GM23338 (cell line): ENCODE data around the gene SORCS2. TPM values are rescaled to one million over a fixed set of nuclear protein-coding genes. Genes with fewer than 3 reads are reported as not detected.

Experiments used
- ATAC-seq: fragments of 200-7000 bp; cut with Tn5 transposase; 3 replicates; pipeline ENCODE4 v1.9.1; 2020
- DNase-seq: peaks from one replicate; pipeline ENCODE4 v3.0.0-alpha.2; 2015; ENCODE audit warnings: low spot score
- H2AFZ ChIP-seq: fragments of 200-600 bp; sonication (generic); 2 replicates; pipeline ENCODE4 v1.8.0; 2016; ENCODE audit warnings: antibody characterized with exemption, mild to moderate bottlenecking, moderate library complexity
- H3F3A ChIP-seq: fragments of 200-600 bp; sonication (generic); replicated peaks from 2 replicates; pipeline ENCODE4 v1.8.0; 2017; ENCODE audit warnings: antibody characterized with exemption, mixed run types, low read depth
- H3K27ac ChIP-seq: fragments of 200-600 bp; sonication (generic); 2 replicates; pipeline ENCODE4 v1.6.1; 2016; ENCODE audit warnings: low read depth
- H3K27me3 ChIP-seq: fragments of 200-600 bp; sonication (generic); 2 replicates; pipeline ENCODE4 v1.8.0; 2016; ENCODE audit warnings: mild to moderate bottlenecking, mixed run types, moderate library complexity; ENCODE audit not compliant: insufficient read depth
- H3K36me3 ChIP-seq: fragments of 200-600 bp; sonication (generic); 2 replicates; pipeline ENCODE4 v1.8.0; 2016; ENCODE audit warnings: mild to moderate bottlenecking; ENCODE audit not compliant: insufficient read depth
- H3K4me1 ChIP-seq: fragments of 200-600 bp; sonication (generic); 2 replicates; pipeline ENCODE4 v1.8.0; 2016; ENCODE audit warnings: mild to moderate bottlenecking, moderate library complexity; ENCODE audit not compliant: insufficient read depth
- H3K4me2 ChIP-seq: fragments of 200-600 bp; sonication (generic); 2 replicates; pipeline ENCODE4 v1.7.1; 2017; ENCODE audit warnings: mixed run types
- H3K4me3 ChIP-seq: fragments of 200-600 bp; sonication (generic); 2 replicates; pipeline ENCODE4 v1.6.1; 2016; ENCODE audit warnings: mixed run types
- H3K79me2 ChIP-seq: fragments of 200-600 bp; sonication (generic); replicated peaks from 2 replicates; pipeline ENCODE4 v1.8.0; 2017; ENCODE audit warnings: mild to moderate bottlenecking; ENCODE audit not compliant: insufficient read depth
- H3K9me2 ChIP-seq: fragments of 200-600 bp; sonication (generic); 2 replicates; pipeline ENCODE4 v1.8.0; 2017; ENCODE audit not compliant: insufficient read depth
- H4K20me1 ChIP-seq: fragments of 200-600 bp; sonication (generic); replicated peaks from 2 replicates; pipeline ENCODE4 v1.8.0; 2017; ENCODE audit warnings: mild to moderate bottlenecking; ENCODE audit not compliant: insufficient read depth
- H3K27ac Mint-ChIP-seq: 2 replicates; pipeline ENCODE4 v1.8.0; 2020; ENCODE audit warnings: inconsistent platforms, mild to moderate bottlenecking, moderate library complexity, mixed read lengths
- H3K27me3 Mint-ChIP-seq: 3 replicates; pipeline ENCODE4 v1.8.0; 2022; ENCODE audit warnings: low read depth, mild to moderate bottlenecking, moderate library complexity, mixed read lengths, inconsistent platforms; ENCODE audit not compliant: insufficient read depth, poor library complexity
- H3K36me3 Mint-ChIP-seq: 3 replicates; pipeline ENCODE4 v1.8.0; 2021; ENCODE audit warnings: low read depth, mild to moderate bottlenecking, inconsistent platforms, moderate library complexity, mixed read lengths
- H3K4me1 Mint-ChIP-seq: 3 replicates; pipeline ENCODE4 v1.8.0; 2020; ENCODE audit warnings: mild to moderate bottlenecking, inconsistent platforms, mixed read lengths
- H3K4me3 Mint-ChIP-seq: 3 replicates; pipeline ENCODE4 v1.8.0; 2021; ENCODE audit warnings: moderate library complexity, mild to moderate bottlenecking, inconsistent platforms, mixed read lengths
- H3K9me3 Mint-ChIP-seq: 3 replicates; pipeline ENCODE4 v1.8.0; 2020; ENCODE audit warnings: moderate library complexity, mild to moderate bottlenecking, inconsistent platforms, mixed read lengths
- CREB1 ChIP-seq: fragments of 250-450 bp; sonication (Bioruptor Pico); IDR thresholded peaks from 2 replicates; pipeline ENCODE4 v1.5.0; 2020; ENCODE audit warnings: low read depth, mild to moderate bottlenecking, moderate library complexity
- CTCF ChIP-seq, 2 experiments: fragments of 200-600 bp in 1 of 2; sonication (generic) in 1 of 2; conservative IDR thresholded peaks; 2 replicates each; pipeline versions ENCODE4 v1.5.1 to v1.6.1; 2016 to 2017; ENCODE audit warnings: antibody characterized with exemption in 2 of 2, low read depth in 2 of 2, mild to moderate bottlenecking in 2 of 2, moderate library complexity in 1 of 2
- EZH2 ChIP-seq: fragments of 200-600 bp; sonication (generic); IDR thresholded peaks from one replicate; pipeline ENCODE4 v1.8.0; 2017; ENCODE audit warnings: antibody characterized with exemption, mild to moderate bottlenecking, low read depth; ENCODE audit not compliant: unreplicated experiment
- EZH2phosphoT487 ChIP-seq: fragments of 200-600 bp; sonication (generic); IDR thresholded peaks from one replicate; pipeline ENCODE4 v1.8.1; 2018; ENCODE audit warnings: antibody characterized with exemption; ENCODE audit not compliant: unreplicated experiment
- JUNB ChIP-seq: IDR thresholded peaks from one replicate; pipeline ENCODE4 v1.6.1; 2016; ENCODE audit warnings: antibody characterized with exemption; ENCODE audit not compliant: unreplicated experiment
- NANOG ChIP-seq: IDR thresholded peaks from 2 replicates; pipeline ENCODE4 v1.6.1; 2016; ENCODE audit warnings: antibody characterized with exemption, borderline replicate concordance
- POLR2AphosphoS5 ChIP-seq: IDR thresholded peaks from 2 replicates; pipeline ENCODE4 v1.6.1; 2016; ENCODE audit warnings: antibody characterized with exemption, low read depth
- STAT1 ChIP-seq: IDR thresholded peaks from one replicate; pipeline ENCODE4 v1.6.1; 2016; ENCODE audit warnings: antibody characterized with exemption; ENCODE audit not compliant: unreplicated experiment
- ZNF114 ChIP-seq: fragments of 250-450 bp; sonication (Bioruptor Pico); IDR thresholded peaks from 2 replicates; pipeline ENCODE4 v1.5.0; 2020; ENCODE audit warnings: mild to moderate bottlenecking, moderate library complexity
- ZNF331 ChIP-seq: fragments of 250-450 bp; sonication (Bioruptor Pico); IDR thresholded peaks from 2 replicates; pipeline ENCODE4 v1.5.0; 2020; ENCODE audit warnings: low read depth, mild to moderate bottlenecking, moderate library complexity
- polyA plus RNA-seq: library from polyadenylated mRNA; unstranded; fragments of >200 nt; fragmentation: Nextera tagmentation; extraction: Ambion mirVana; gene quantifications from 2 replicates; pipeline ENCODE4 v1.2.1, GENCODE V29; 2016
- total RNA-seq: library from RNA; depleted of rRNA; stranded (reverse); fragments of >200 nt; shearing (Covaris generic); gene quantifications from 2 replicates; pipeline ENCODE4 v1.2.3, GENCODE V29; 2014
- TF ChIP-seq, protein P1 (sequence below): IDR thresholded peaks from one replicate; pipeline ENCODE4 v1.6.1; 2018; ENCODE audit warnings: antibody characterized with exemption; ENCODE audit not compliant: unreplicated experiment
- TF ChIP-seq, protein P2 (sequence below): IDR thresholded peaks from 2 replicates; pipeline ENCODE4 v1.6.1; 2016; ENCODE audit warnings: antibody characterized with exemption

Gene SORCS2
- total and polyA plus RNA-seq, 2 experiments from 2014 or later: 0.47 to 2.4 TPM

GRCh38 chr4:7353046-7353790 is 160.9 kb downstream of the SORCS2 start (continued):
- TF ChIP-seq, protein P1, sequence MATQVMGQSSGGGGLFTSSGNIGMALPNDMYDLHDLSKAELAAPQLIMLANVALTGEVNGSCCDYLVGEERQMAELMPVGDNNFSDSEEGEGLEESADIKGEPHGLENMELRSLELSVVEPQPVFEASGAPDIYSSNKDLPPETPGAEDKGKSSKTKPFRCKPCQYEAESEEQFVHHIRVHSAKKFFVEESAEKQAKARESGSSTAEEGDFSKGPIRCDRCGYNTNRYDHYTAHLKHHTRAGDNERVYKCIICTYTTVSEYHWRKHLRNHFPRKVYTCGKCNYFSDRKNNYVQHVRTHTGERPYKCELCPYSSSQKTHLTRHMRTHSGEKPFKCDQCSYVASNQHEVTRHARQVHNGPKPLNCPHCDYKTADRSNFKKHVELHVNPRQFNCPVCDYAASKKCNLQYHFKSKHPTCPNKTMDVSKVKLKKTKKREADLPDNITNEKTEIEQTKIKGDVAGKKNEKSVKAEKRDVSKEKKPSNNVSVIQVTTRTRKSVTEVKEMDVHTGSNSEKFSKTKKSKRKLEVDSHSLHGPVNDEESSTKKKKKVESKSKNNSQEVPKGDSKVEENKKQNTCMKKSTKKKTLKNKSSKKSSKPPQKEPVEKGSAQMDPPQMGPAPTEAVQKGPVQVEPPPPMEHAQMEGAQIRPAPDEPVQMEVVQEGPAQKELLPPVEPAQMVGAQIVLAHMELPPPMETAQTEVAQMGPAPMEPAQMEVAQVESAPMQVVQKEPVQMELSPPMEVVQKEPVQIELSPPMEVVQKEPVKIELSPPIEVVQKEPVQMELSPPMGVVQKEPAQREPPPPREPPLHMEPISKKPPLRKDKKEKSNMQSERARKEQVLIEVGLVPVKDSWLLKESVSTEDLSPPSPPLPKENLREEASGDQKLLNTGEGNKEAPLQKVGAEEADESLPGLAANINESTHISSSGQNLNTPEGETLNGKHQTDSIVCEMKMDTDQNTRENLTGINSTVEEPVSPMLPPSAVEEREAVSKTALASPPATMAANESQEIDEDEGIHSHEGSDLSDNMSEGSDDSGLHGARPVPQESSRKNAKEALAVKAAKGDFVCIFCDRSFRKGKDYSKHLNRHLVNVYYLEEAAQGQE: no peak
- TF ChIP-seq ZNF331 (CRISPR knock-in tag): no peak
- no peak for TF ChIP-seq EZH2phosphoT487
- TF ChIP-seq POLR2AphosphoS5: no peak
- no peak for TF ChIP-seq CREB1 (CRISPR knock-in tag)
- no peak for TF ChIP-seq JUNB
- no peak for TF ChIP-seq STAT1
- TF ChIP-seq ZNF114 (CRISPR knock-in tag): no peak
- TF ChIP-seq NANOG: no peak
- TF ChIP-seq EZH2: no peak
- TF ChIP-seq, protein P2, sequence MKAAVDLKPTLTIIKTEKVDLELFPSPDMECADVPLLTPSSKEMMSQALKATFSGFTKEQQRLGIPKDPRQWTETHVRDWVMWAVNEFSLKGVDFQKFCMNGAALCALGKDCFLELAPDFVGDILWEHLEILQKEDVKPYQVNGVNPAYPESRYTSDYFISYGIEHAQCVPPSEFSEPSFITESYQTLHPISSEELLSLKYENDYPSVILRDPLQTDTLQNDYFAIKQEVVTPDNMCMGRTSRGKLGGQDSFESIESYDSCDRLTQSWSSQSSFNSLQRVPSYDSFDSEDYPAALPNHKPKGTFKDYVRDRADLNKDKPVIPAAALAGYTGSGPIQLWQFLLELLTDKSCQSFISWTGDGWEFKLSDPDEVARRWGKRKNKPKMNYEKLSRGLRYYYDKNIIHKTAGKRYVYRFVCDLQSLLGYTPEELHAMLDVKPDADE: no peak

DNA sequence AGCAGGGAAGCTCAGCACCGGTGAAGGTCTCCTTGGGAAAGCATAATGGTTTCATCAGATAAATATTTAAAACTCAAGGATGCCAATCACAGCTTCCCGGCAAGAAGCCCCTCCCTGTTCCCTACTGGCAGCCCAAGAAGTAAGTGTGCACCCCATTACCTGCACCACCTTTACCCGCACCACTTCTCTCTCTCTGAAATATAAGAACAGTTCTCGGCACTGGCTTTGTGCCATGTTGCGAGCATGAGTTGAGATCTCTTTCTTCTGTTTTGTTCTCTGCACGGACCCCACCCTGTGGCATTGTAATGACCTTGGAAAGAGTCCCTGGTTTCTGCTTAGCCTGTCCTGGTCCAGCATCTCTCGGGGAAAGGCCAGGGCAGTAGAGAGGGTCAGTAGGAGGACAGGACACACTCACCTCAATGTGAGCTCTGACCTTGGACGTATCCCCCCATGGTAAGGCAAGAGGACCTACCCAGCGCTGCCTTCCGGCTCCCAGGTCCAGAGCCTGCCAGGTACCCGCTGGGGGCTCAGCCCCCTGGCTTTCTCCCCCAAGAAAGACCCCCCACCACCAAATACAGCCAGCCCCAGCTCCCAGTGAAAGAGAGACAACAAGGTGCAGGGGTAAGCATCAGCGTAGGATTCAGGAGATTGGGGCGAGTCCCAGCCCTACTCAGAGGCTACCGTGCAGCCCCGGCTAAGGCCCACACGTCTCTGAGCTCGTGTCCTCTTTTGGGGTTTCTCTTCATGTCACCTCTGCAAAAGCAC is 161.7 kb downstream of the SORCS2 start:
- ATAC-seq: no peak
- H3K36me3 Mint-ChIP-seq: no peaks in the 10 kb centered on the region
- Histone ChIP-seq H3K27me3 (no peaks in the 10 kb centered on the region), H3K4me2 (no peak overlapping the region), H3K27ac (no peak overlapping the region), H4K20me1 (no peaks in the 10 kb centered on the region), H3K9me2 (no peaks in the 10 kb centered on the region), H3K36me3 (no peaks in the 10 kb centered on the region), H3K79me2 (no peaks in the 10 kb centered on the region), H3F3A (no peaks in the 10 kb centered on the region), H2AFZ (no peak overlapping the region), H3K4me3 (no peak overlapping the region), H3K4me1 (no peaks in the 10 kb centered on the region)
- peaks cover 9% of the 10 kb centered on the region for H3K27me3 Mint-ChIP-seq
- no peak overlapping the region for H3K27ac Mint-ChIP-seq
- H3K4me3 Mint-ChIP-seq: no peak overlapping the region
- no peaks in the 10 kb centered on the region for H3K9me3 Mint-ChIP-seq
- no peak for DNase-seq
- H3K4me1 Mint-ChIP-seq: no peaks in the 10 kb centered on the region; the same call in 2 of the 3 replicates
- TF ChIP-seq ZNF114 (CRISPR knock-in tag) (no peak), NANOG (no peak), EZH2 (no peak), CREB1 (CRISPR knock-in tag) (no peak), STAT1 (no peak), EZH2phosphoT487 (no peak), ZNF331 (CRISPR knock-in tag) (no peak), JUNB (no peak), CTCF (conservative IDR thresholded peaks at IDR 0.05; ENCODE audit: low read depth in 2 of 2) (no peak), POLR2AphosphoS5 (no peak)
- TF ChIP-seq, protein P1: no peak
- TF ChIP-seq, protein P2: no peak
